Measurements from ENCODE around the gene TRIM23.

- TF ChIP-seq CBX2 (IDR thresholded peaks at IDR 0.05; ENCODE audit: borderline replicate concordance, low read depth) = no peak
- TF ChIP-seq ELK1 (IDR thresholded peaks at IDR 0.05; ENCODE audit: low read depth, low read length) = no peak
- no peak for TF ChIP-seq CTCF (IDR thresholded peaks at IDR 0.05)
- TF ChIP-seq CHD2 (IDR thresholded peaks at IDR 0.05; ENCODE audit: low read length, partially characterized antibody) = no peak
- no peak for TF ChIP-seq KDM1A (IDR thresholded peaks at IDR 0.05; ENCODE audit: low read depth)
- no peak for TF ChIP-seq USF2 (IDR thresholded peaks at IDR 0.05)
- no peak for TF ChIP-seq EP300 (IDR thresholded peaks at IDR 0.05)
- TF ChIP-seq POLR2A (IDR thresholded peaks at IDR 0.05; ENCODE audit: low read length) = no peak
- TF ChIP-seq HDAC2 (IDR thresholded peaks at IDR 0.05) = no peak
- TF ChIP-seq REST (IDR thresholded peaks at IDR 0.05) = no peak
- no peak for TF ChIP-seq FOSB (CRISPR knock-in tag; IDR thresholded peaks at IDR 0.05)
- TF ChIP-seq CEBPB (IDR thresholded peaks at IDR 0.05) = no peak
- no peak for TF ChIP-seq ESRRA (IDR thresholded peaks at IDR 0.05; ENCODE audit: borderline replicate concordance, low read length)
Measured at GRCh38 chr5:65556181-65556580, 68.0 kb downstream of the TRIM23 start.
